D721Med (cell line): ENCODE measurements around the gene CDH23.

Experiments
- DNase-seq: peaks from one replicate; pipeline ENCODE4 v3.0.0; 2011; ENCODE audit warnings: low spot score; ENCODE audit not compliant: insufficient read length
- FAIRE-seq: peaks from 2 replicates; lab custom pipeline; 2011; peaks lifted over from hg19 to GRCh38; lab: Jason Lieb, UNC
- CTCF ChIP-seq: IDR thresholded peaks from 2 replicates; pipeline ENCODE4 v1.5.1; 2012; ENCODE audit warnings: mild to moderate bottlenecking, control low read depth; ENCODE audit not compliant: insufficient read depth; ENCODE audit errors: missing control alignments

The CDH23 gene

GRCh38 chr10:71575934-71576801, 179.4 kb downstream of the CDH23 start:
- DNase-seq: no peak
- no peak for FAIRE-seq
- TF ChIP-seq CTCF: no peak

- DNase-seq (no peak), FAIRE-seq (no peak)
- no peak for TF ChIP-seq CTCF
These were observed 180.1 kb downstream of the CDH23 start for GRCh38 chr10:71576842-71577241.

DNA sequence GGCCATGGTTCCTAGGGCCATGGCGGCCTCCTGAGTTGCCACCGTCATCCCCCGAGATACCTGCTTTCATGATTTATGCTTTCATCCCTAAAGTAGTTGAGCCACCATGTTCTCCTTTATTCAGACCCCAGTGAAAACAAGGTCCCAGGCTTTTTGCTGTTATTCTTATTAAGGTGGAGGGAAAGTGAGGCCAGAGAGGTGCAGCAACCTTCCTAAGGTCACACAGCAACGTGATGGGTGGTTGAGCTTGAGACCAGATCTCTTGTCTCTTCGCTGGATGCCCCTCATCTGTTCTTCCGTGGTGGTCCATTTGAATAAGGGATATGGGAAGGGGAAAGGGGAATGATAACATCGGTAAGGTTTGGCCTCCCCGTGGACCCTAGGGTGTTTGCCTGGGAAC, 180.6 kb downstream of the CDH23 start:
- FAIRE-seq (no peak), DNase-seq (no peak)
- TF ChIP-seq CTCF: no peak

DNA sequence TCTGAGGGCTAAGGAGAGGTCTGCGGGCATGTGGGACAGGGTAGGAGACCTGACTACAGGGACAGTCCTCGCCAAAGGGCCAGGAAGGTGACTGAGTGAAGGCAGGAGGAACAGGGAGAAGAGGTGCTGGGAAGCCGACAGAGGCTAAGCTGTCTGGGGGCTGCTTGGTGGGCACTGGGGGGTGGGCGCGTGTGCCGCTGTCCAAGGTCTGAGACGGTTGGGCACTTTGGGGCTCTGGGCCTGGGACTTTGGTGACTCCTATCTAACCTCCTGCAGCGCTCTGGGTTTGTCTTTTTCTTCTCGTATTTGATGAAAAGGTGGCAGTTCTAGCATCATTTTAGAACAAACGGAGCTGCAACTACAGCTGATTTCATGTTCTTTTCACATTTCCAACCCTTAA, 181.3 kb downstream of the CDH23 start:
- no peak for DNase-seq
- TF ChIP-seq CTCF: no peak
- FAIRE-seq: no peak

- no peak for TF ChIP-seq CTCF
- FAIRE-seq: no peak
- no peak for DNase-seq
These were observed 182.9 kb downstream of the CDH23 start for GRCh38 chr10:71579668-71580067.

DNA sequence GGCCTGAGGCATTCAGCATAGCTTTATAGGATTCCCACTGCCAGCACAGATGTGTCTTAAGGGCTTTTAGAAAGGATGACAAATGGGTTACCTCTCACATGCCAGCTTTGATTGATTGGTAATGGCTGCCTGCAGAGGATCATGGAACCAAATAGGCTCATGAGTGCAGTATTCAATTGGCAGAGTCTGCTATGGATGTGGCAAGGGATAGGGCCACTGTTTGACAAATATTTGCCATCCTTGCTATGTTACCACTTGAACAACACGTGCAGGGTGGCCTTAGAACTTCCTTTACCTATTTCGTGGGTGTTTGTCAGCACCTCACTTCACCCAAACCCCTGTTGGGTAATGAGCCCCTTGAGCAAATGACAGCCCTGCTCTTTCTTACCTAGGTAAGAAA, 183.7 kb downstream of the CDH23 start:
- no peak for TF ChIP-seq CTCF
- FAIRE-seq: no peak
- no peak for DNase-seq

DNA sequence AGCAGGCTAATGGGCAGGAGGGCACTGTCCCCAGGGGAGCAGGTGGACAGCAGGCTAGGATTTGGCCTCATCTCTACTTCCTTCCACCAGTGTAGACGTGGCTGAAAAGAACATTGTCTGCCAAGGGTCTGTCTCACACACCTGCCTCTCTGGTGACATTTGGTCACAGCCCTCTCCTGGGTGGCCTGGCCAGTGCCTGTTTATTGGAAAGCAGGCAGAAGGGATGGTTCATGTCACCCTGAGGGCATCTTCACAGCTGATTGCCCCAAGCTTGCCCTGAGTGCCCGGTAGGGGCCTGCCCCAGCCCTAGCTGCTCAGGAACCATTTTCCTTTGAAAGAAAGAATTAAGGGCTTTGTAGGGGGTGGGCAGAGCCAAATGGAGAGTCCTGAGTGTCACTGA, 184.2 kb downstream of the CDH23 start:
- DNase-seq: no peak
- no peak for FAIRE-seq
- no peak for TF ChIP-seq CTCF
